A549 (cell line): ENCODE measurements around the gene OR10T2. TPM values are rescaled to one million over a fixed set of nuclear protein-coding genes. Genes with fewer than 3 reads are reported as not detected.

ENCODE experiments used
- ATAC-seq, 2 experiments: fragments of 200-7000 bp in 1 of 2; fragments of >200 bp in 1 of 2; cut with Nextera tagmentation in 1 of 2; cut with Tn5 transposase in 1 of 2; 3 replicates each; pipeline versions ENCODE4 v1.8.0 to v1.9.1; 2018 to 2020; ENCODE audit warnings: mild to moderate bottlenecking in 1 of 2, moderate library complexity in 1 of 2
- CTCF ChIA-PET: fragments of 300-600 bp; sonication (Branson Sonifier 250); formaldehyde crosslinking; extraction: SDS; loops from one replicate; lab custom pipeline; 2021; ENCODE audit warnings: antibody characterized with exemption, inconsistent platforms; lab: Yijun Ruan, JAX
- POLR2A ChIA-PET: fragments of 350-600 bp; formaldehyde crosslinking; extraction: SDS; loops from one replicate; lab custom pipeline; 2021; ENCODE audit warnings: antibody characterized with exemption, inconsistent platforms; lab: Yijun Ruan, JAX
- DNase-seq, 2 experiments: peaks; one replicate each; pipeline versions ENCODE4 v3.0.0 to v3.0.0-alpha.2; 2011 to 2016; ENCODE audit warnings: low read depth in 1 of 2, low spot score in 1 of 2
- FAIRE-seq: peaks from 2 replicates; lab custom pipeline; 2011; peaks lifted over from hg19 to GRCh38; lab: Jason Lieb, UNC
- H3K27ac ChIP-seq, 2 experiments: fragments of >200 bp; sonication (Bioruptor Twin); formaldehyde crosslinking; 3 replicates each; pipeline ENCODE4 v1.5.1; 2016 to 2017
- H3K4me1 ChIP-seq: fragments of >200 bp; sonication (Bioruptor Twin); formaldehyde crosslinking; 3 replicates; pipeline ENCODE4 v1.6.1; 2016
- H3K4me2 ChIP-seq: fragments of >200 bp; sonication (Bioruptor Twin); formaldehyde crosslinking; 3 replicates; pipeline ENCODE4 v1.6.1; 2016
- H3K4me3 ChIP-seq: fragments of >200 bp; sonication (Bioruptor Twin); formaldehyde crosslinking; 3 replicates; pipeline ENCODE4 v1.5.1; 2016
- H3K9me3 ChIP-seq: fragments of >200 bp; sonication (Bioruptor Twin); formaldehyde crosslinking; 3 replicates; pipeline ENCODE4 v1.6.1; 2016
- CBX2 ChIP-seq: fragments of 200-600 bp; sonication (generic); IDR thresholded peaks from 2 replicates; pipeline ENCODE4 v1.6.1; 2016; ENCODE audit warnings: low read depth, mild to moderate bottlenecking, borderline replicate concordance
- CEBPB ChIP-seq, 2 experiments: fragments of >200 bp in 1 of 2; sonication (Bioruptor Twin) in 1 of 2; formaldehyde crosslinking in 1 of 2; IDR thresholded peaks; 2 replicates each; pipeline ENCODE4 v1.6.1; 2012 to 2016
- CHD2 ChIP-seq: fragments of 150-350 bp; IDR thresholded peaks from 2 replicates; pipeline ENCODE4 v1.6.1; 2014; ENCODE audit warnings: low read length; ENCODE audit not compliant: partially characterized antibody
- E2F6 ChIP-seq: IDR thresholded peaks from 2 replicates; pipeline ENCODE4 v1.6.1; 2012; ENCODE audit warnings: low read depth, borderline replicate concordance
- EHMT2 ChIP-seq: fragments of 200-600 bp; sonication (generic); IDR thresholded peaks from 2 replicates; pipeline ENCODE4 v1.6.1; 2016; ENCODE audit warnings: antibody characterized with exemption, low read depth, mild to moderate bottlenecking, moderate library complexity
- FOSL2 ChIP-seq, 2 experiments: fragments of 450-650 bp in 1 of 2; fragments of >200 bp in 1 of 2; sonication (Bioruptor Twin) in 1 of 2; formaldehyde crosslinking; IDR thresholded peaks; 2 replicates each; pipeline versions ENCODE4 v1.5.0 to v1.6.1; 2016 to 2020; ENCODE audit warnings: mild to moderate bottlenecking in 1 of 2, moderate library complexity in 1 of 2
- HES2 ChIP-seq: fragments of >200 bp; sonication (Bioruptor Twin); formaldehyde crosslinking; IDR thresholded peaks from 2 replicates; pipeline ENCODE4 v1.6.1; 2016
- HOXA7 ChIP-seq: fragments of 250-450 bp; sonication (Bioruptor Pico); IDR thresholded peaks from 2 replicates; pipeline ENCODE4 v1.5.0; 2020; ENCODE audit warnings: mild to moderate bottlenecking, moderate library complexity
- JUN ChIP-seq, 2 experiments: fragments of >200 bp; sonication (Bioruptor Twin); formaldehyde crosslinking; IDR thresholded peaks; 2 replicates in 1 of 2; 3 replicates in 1 of 2; pipeline ENCODE4 v1.6.1; 2016 to 2017
- KDM1A ChIP-seq: fragments of 200-600 bp; sonication (generic); IDR thresholded peaks from 2 replicates; pipeline ENCODE4 v1.6.1; 2016; ENCODE audit warnings: low read depth, mild to moderate bottlenecking
- PHF8 ChIP-seq: fragments of 200-600 bp; sonication (generic); IDR thresholded peaks from 2 replicates; pipeline ENCODE4 v1.6.1; 2016; ENCODE audit warnings: low read depth, mild to moderate bottlenecking, antibody characterized with exemption, moderate library complexity, borderline replicate concordance
- RCOR1 ChIP-seq: fragments of 150-350 bp; IDR thresholded peaks from 2 replicates; pipeline ENCODE4 v1.6.1; 2014; ENCODE audit warnings: antibody characterized with exemption, low read length, low read depth
- REST ChIP-seq: fragments of 200-600 bp; sonication (generic); IDR thresholded peaks from 2 replicates; pipeline ENCODE4 v1.6.1; 2016; ENCODE audit warnings: antibody characterized with exemption, mild to moderate bottlenecking, moderate library complexity
- SMC3 ChIP-seq: fragments of >200 bp; sonication (Bioruptor Twin); formaldehyde crosslinking; IDR thresholded peaks from 3 replicates; pipeline ENCODE4 v1.6.1; 2018; ENCODE audit warnings: inconsistent platforms
- SREBF2 ChIP-seq: fragments of 450-650 bp; IDR thresholded peaks from 2 replicates; pipeline ENCODE4 v1.6.1; 2014; ENCODE audit warnings: mild to moderate bottlenecking, moderate library complexity
- TP53 ChIP-seq: fragments of 250-450 bp; sonication (Bioruptor Pico); IDR thresholded peaks from 2 replicates; pipeline ENCODE4 v1.5.0; 2021; ENCODE audit warnings: mild to moderate bottlenecking, moderate library complexity
- USF2 ChIP-seq: fragments of 450-650 bp; IDR thresholded peaks from 2 replicates; pipeline ENCODE4 v1.6.1; 2014; ENCODE audit warnings: antibody characterized with exemption
- ZSCAN20 ChIP-seq: fragments of 250-450 bp; sonication (Bioruptor Pico); IDR thresholded peaks from 2 replicates; pipeline ENCODE4 v1.8.0; 2022; ENCODE audit warnings: mild to moderate bottlenecking, moderate library complexity
- WGBS: methylation state at CpG from one replicate; pipeline ENCODE4 v1.1.6; 2017; ENCODE audit errors: missing lambda C conversion rate; 5-methylcytosine and 5-hydroxymethylcytosine counted together
- polyA plus RNA-seq, 4 experiments: library from polyadenylated mRNA; depleted of rRNA in 3 of 4; stranded (reverse); fragments of >200 nt; fragmentation: RNase III in 1 of 4; extraction: RNeasy Plus Mini Kit Qiagen cat#74134 plus additional on column Dnase treatment in 1 of 4; gene quantifications; 2 replicates in 3 of 4; 3 replicates in 1 of 4; pipeline ENCODE4 v1.2.3, GENCODE V29; 2011 to 2017

Gene OR10T2
- polyA plus RNA-seq, 2 of the 4 experiments (the other 2 are of a cell fraction), result not detected

GRCh38 chr1:158371188-158371953, 27.9 kb downstream of the OR10T2 start (continued):
- TF ChIP-seq REST, result no peak
- no peak for TF ChIP-seq HES2
- no peak for TF ChIP-seq CHD2
- TF ChIP-seq, all 56 proteins: peak for 0

- no peaks in the 10 kb centered on the region for H3K4me1 ChIP-seq
- CTCF ChIA-PET, result interaction anchor here (0.6 kb wide), 1 partner anchor 192 kb away, joined by 4 read pairs; no protein-coding TSS in a partner anchor
- no peak overlapping the region for H3K4me2 ChIP-seq
- no peaks in the 10 kb centered on the region; the same call in 2 of the 3 replicates for H3K9me3 ChIP-seq
- no peak overlapping the region for H3K4me3 ChIP-seq
- DNase-seq, result no peak
- ATAC-seq, result no peak
- H3K27ac ChIP-seq, result no peak overlapping the region
- POLR2A ChIA-PET, result no interaction called here
- TF ChIP-seq HOXA7 (no peak), E2F6 (no peak), SREBF2 (no peak), KDM1A (no peak)
- FAIRE-seq, result no peak
Observed at GRCh38 chr1:158366783-158367182, 32.5 kb downstream of the OR10T2 start.

- Histone ChIP-seq H3K27ac (no peak overlapping the region), H3K4me1 (no peaks in the 10 kb centered on the region), H3K4me3 (no peak overlapping the region), H3K9me3 (no peaks in the 10 kb centered on the region), H3K4me2 (no peak overlapping the region)
- FAIRE-seq (no peak), DNase-seq (no peak), ATAC-seq (no peak)
- ChIA-PET CTCF (no interaction called here), POLR2A (no interaction called here)
- TF ChIP-seq ZSCAN20 (CRISPR knock-in tag), result no peak
- no peak for TF ChIP-seq CBX2
- no peak for TF ChIP-seq CEBPB (IDR thresholded peaks at IDR 0.05)
- no peak for TF ChIP-seq JUN (IDR thresholded peaks at IDR 0.05)
- TF ChIP-seq SREBF2, result no peak
- no peak for TF ChIP-seq FOSL2 (IDR thresholded peaks at IDR 0.05)
- TF ChIP-seq FOSL2 (CRISPR knock-in tag; IDR thresholded peaks at IDR 0.05), result no peak
- TF ChIP-seq HES2, result no peak
- no peak for TF ChIP-seq PHF8
- no peak for TF ChIP-seq KDM1A
- TF ChIP-seq USF2, result no peak
- no peak for TF ChIP-seq SMC3
- no peak for TF ChIP-seq TP53
- no peak for TF ChIP-seq RCOR1
- TF ChIP-seq EHMT2, result no peak
- 0% methylated on average over 1 of the region's 1 CpG for WGBS
Observed at GRCh38 chr1:158362941-158363340, 36.3 kb downstream of the OR10T2 start.
